ENCODE measurements around the gene ZNF426. TPM values are rescaled to one million over a fixed set of nuclear protein-coding genes. Genes with fewer than 3 reads are reported as not detected.

Gene ZNF426
- total and polyA plus RNA-seq, 5 donors = 4.2 to 19.6 (median 16.0) TPM

GRCh38 chr19:9494096-9494495, 44.3 kb downstream of the ZNF426 start:
- Histone ChIP-seq H3K4me3 (ENCODE audit: low read length) (no peak overlapping the region), H3K27ac (ENCODE audit: low read length) (no peak overlapping the region), H3K27me3 (ENCODE audit: control insufficient read depth, insufficient read depth) (no peaks in the 10 kb centered on the region), H3K9me3 (ENCODE audit: control insufficient read depth, low read length) (peaks cover 6% of the 10 kb centered on the region), H3K4me1 (ENCODE audit: control insufficient read depth, insufficient read depth, low read length) (no peaks in the 10 kb centered on the region)
- WGBS = 82% methylated on average over 2 of the region's 2 CpGs
- intact Hi-C loops (cut with DNase I) = no loop called here
- ATAC-seq (no peak), DNase-seq (no peak)

- Histone ChIP-seq H3K27ac (ENCODE audit: low read length) (no peak overlapping the region), H3K9me3 (ENCODE audit: control insufficient read depth, low read length) (peaks cover 6% of the 10 kb centered on the region)
- 93% methylated on average over 2 of the region's 2 CpGs for WGBS
Measured at GRCh38 chr19:9487016-9487415, 51.4 kb downstream of the ZNF426 start.

DNA sequence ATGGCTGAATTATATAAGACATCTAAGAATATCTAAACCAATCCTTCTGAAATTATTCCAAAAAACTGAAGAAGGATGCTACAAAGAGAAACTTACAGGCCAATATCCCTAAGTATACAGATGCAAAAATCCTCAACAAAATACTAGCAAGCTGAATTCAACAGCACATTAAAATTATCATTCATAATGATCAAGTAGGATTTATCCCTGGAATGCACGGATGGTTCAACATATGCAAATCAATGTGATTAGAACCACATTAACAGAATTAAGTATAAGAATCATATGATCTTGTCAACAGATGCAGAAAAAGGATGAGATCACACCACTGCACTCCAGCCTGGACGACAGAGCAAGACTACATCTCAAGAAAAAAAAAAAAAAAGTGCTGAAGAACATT, 53.3 kb downstream of the ZNF426 start:
- Histone ChIP-seq H3K27ac (ENCODE audit: low read length) (no peak overlapping the region), H3K4me1 (ENCODE audit: control insufficient read depth, insufficient read depth, low read length) (no peaks in the 10 kb centered on the region), H3K9me3 (ENCODE audit: control insufficient read depth, low read length) (peaks cover 6% of the 10 kb centered on the region), H3K27me3 (ENCODE audit: control insufficient read depth, insufficient read depth) (no peaks in the 10 kb centered on the region), H3K4me3 (ENCODE audit: low read length) (no peak overlapping the region)
- intact Hi-C loops (cut with DNase I) = no loop called here
- ATAC-seq = no peak
- no peak for DNase-seq
- WGBS = 88% methylated on average over 2 of the region's 2 CpGs

More at GRCh38 chr19:9487016-9487415, 51.4 kb downstream of the ZNF426 start:
- H3K27me3 ChIP-seq (ENCODE audit: control insufficient read depth, insufficient read depth) = no peaks in the 10 kb centered on the region
- DNase-seq (no peak), ATAC-seq (no peak)
- no peak overlapping the region for H3K4me3 ChIP-seq (ENCODE audit: low read length)
- intact Hi-C loops (cut with DNase I) = no loop called here
- H3K4me1 ChIP-seq (ENCODE audit: control insufficient read depth, insufficient read depth, low read length) = no peaks in the 10 kb centered on the region

- Histone ChIP-seq H3K4me1 (ENCODE audit: control insufficient read depth, insufficient read depth, low read length) (no peaks in the 10 kb centered on the region), H3K9me3 (ENCODE audit: control insufficient read depth, low read length) (peaks cover 2% of the 10 kb centered on the region), H3K27ac (ENCODE audit: low read length) (no peak overlapping the region), H3K4me3 (ENCODE audit: low read length) (no peak overlapping the region), H3K27me3 (ENCODE audit: control insufficient read depth, insufficient read depth) (no peaks in the 10 kb centered on the region)
- DNase-seq = no peak
- intact Hi-C loops (cut with DNase I) = no loop called here
- ATAC-seq = no peak
Measured at GRCh38 chr19:9474975-9475374, 63.5 kb downstream of the ZNF426 start.

Other genes starting within 250 kb of the ZNF426 start
- 1 to 10 TPM; 2.9 to 5.8 (median 5.3) TPM for gene ZNF699, start 228.8 kb downstream of the ZNF426 start, total RNA-seq
- gene ZNF699, start 228.8 kb downstream of the ZNF426 start, polyA plus RNA-seq = 1.2 TPM
- gene ZNF559, start 214.5 kb downstream of the ZNF426 start, total RNA-seq = 10 to 100 TPM; 13.9 to 21.7 (median 19.9) TPM
- gene ZNF559, start 214.5 kb downstream of the ZNF426 start, polyA plus RNA-seq = 19.4 TPM
- 1 to 10 TPM; 2.3 to 4.0 (median 3.4) TPM for gene ZNF177, start 175.6 kb downstream of the ZNF426 start, total RNA-seq
- 2.2 TPM for gene ZNF177, start 175.6 kb downstream of the ZNF426 start, polyA plus RNA-seq
- 10 to 100 TPM in 3 of 4 donors, 1 to 10 TPM in 1; 9.4 to 12.9 (median 11.5) TPM for gene ZNF266, start 103.1 kb downstream of the ZNF426 start, total RNA-seq
- gene ZNF266, start 103.1 kb downstream of the ZNF426 start, polyA plus RNA-seq = 10.5 TPM
- not detected for gene ZNF560, start 40.0 kb downstream of the ZNF426 start, total RNA-seq
- not detected for gene ZNF560, start 40.0 kb downstream of the ZNF426 start, polyA plus RNA-seq
- gene ZNF121, start 45.9 kb upstream of the ZNF426 start, total RNA-seq = 10 to 100 TPM; 15.1 to 26.1 (median 17.0) TPM
- 5.7 TPM for gene ZNF121, start 45.9 kb upstream of the ZNF426 start, polyA plus RNA-seq
- 10 to 100 TPM; 20.3 to 24.5 (median 22.7) TPM for gene ZNF561, start 82.6 kb upstream of the ZNF426 start, total RNA-seq
- gene ZNF561, start 82.6 kb upstream of the ZNF426 start, polyA plus RNA-seq = 10.1 TPM
- 10 to 100 TPM; 23.9 to 29.5 (median 25.9) TPM for gene ZNF562, start 136.5 kb upstream of the ZNF426 start, total RNA-seq
- 7.5 TPM for gene ZNF562, start 136.5 kb upstream of the ZNF426 start, polyA plus RNA-seq
- 10 to 100 TPM in 3 of 4 donors, 1 to 10 TPM in 1; 8.4 to 14.6 (median 14.4) TPM for gene ZNF846, start 230.1 kb upstream of the ZNF426 start, total RNA-seq
- 10.9 TPM for gene ZNF846, start 230.1 kb upstream of the ZNF426 start, polyA plus RNA-seq